HG03442 (cell line): ENCODE data around the gene MCTP1.

ENCODE experiments used
- ATAC-seq: cut with Tn5 transposase; IDR thresholded peaks from one replicate; pipeline ENCODE4 v1.9.1; 2021; ENCODE audit warnings: mild to moderate bottlenecking, moderate library complexity; ENCODE audit not compliant: unreplicated experiment

Gene MCTP1

DNA sequence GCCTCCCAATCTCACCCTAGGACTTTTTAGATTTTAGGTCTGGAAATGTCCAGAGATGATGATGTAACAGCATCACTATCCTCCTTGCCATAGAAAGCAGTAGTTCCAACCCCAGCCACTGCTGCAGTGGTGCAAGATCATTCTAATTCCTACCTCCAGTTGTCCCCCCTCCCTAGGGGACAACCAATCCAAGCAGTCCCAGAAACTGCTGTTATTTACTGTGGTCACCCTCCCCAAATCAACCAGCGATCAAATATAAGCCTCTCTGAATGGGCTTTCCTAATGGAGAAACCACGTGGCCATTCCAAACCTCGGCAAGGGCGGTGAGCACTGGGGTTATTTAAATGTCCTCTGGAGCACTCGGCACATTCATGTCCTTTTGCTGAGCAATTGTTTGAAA lies 506.6 kb downstream of the MCTP1 start:
- no peak for ATAC-seq

DNA sequence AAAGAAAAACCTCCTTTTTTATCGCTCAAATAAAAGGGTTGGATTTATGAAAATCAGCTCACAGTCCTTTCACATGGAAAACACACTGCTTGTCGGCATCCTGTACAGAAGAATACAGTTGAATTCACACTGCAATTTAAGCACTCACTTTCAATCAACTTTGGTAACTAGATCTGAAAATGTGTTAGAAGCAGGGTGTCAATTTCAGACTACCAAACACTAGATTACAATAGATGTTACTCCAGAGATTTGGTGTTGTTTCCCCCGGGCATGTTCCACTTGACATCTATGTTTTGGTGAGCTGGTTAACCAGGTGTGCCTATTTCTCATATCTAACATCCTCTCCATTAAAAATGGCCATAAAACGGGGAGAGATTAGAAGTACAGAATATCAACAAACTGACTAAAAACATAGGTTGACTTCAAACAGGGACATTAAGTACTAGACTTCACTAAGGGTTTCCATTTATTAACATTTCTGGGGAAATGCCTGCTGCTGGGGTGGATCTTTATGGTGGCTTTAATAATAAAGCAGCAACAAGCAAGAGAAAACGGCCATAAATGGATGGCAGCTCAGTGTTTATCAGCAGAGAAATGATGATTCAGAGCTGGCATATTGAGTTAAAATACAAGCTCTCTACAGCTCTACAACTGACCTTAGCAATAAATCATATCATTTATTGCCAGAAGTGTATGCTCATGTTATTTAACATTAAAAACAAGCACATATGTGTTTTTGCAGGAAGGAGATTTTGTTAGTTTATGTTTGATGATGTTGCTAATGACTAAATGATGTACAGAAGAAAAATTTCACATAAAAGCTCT lies 507.6 kb downstream of the MCTP1 start:
- no peak for ATAC-seq

DNA sequence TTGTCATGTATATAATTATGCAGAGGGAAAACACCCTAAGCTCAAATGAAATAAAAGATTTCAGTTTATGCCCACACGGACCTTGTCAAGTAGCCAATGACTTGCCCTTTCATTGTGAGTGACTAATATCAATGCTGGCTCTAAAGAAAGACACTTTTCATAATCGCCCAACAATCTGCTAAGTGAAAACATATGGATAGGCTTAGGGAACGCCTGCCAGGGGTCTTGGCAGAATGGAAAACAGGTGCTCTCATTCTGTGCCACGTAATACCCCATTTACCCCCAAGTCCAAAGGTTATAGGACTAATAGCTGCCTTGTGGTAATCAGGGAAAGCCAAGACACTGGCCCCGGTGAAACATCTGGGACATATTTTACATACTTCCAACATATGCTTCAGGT lies 508.7 kb downstream of the MCTP1 start:
- no peak for ATAC-seq

- no peak for ATAC-seq
These were observed 509.8 kb downstream of the MCTP1 start for GRCh38 chr5:94775088-94775487.

GRCh38 chr5:94771742-94772141 lies 513.2 kb downstream of the MCTP1 start:
- ATAC-seq: no peak

- no peak for ATAC-seq
These were observed 514.9 kb downstream of the MCTP1 start for GRCh38 chr5:94769996-94770395.

DNA sequence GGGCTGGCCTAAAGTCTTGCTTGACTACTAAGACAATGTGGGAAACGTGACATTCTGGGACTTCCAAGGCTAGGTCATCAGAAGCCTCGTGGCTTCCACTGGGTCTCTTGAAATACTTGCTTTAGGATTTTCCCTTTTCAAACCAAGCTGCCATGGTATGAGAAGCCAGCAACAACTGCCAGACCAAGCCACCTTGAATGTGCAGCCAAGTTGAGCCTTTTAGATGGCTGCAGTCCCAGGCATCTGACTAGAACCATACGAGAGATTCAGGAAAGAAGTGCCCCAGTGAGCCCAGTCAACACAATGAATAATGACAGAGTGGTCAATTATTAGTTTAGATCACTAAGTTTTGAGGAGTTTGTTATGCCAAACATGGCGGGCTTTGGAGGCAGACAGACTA lies 523.1 kb downstream of the MCTP1 start:
- ATAC-seq: no peak

DNA sequence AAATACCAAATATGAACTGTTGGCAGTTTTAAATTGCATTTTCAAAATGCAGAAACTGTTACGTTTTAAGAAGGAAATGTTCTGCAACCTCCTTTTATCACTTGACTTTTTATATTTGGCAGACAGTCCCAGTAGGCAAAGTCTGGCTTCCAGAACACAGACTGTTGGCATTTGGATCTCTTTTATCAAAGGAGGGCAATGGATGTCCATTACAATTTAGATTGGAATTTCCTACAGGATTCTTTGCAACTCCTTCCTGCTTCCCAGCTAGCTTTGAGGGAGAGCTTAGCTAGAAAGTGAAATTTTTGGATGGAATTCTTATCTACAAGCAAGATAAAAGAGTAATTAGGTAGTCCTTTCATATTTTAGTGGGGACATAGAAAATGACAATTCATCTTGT lies 523.8 kb downstream of the MCTP1 start:
- ATAC-seq: no peak

DNA sequence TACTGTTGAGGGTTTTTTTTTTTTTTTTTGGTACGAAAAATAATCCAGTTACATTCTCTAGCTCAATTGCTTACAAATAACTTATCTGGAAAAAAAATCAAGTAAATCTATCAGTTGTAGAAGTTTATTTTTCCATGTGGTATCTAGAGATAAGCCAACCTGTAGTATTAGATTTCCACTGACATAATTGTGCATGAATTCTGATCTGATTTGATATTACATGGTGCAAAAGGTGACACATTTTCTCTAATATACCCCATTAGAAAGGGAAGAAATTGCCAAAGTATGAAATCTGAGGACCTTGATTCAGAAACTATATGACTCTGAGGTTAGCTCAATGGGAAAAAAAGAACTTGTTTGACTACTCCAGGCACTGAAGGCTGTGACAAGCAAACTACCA lies 524.9 kb downstream of the MCTP1 start:
- no peak for ATAC-seq

GRCh38 chr5:94759022-94759421 lies 525.9 kb downstream of the MCTP1 start:
- no peak for ATAC-seq

DNA sequence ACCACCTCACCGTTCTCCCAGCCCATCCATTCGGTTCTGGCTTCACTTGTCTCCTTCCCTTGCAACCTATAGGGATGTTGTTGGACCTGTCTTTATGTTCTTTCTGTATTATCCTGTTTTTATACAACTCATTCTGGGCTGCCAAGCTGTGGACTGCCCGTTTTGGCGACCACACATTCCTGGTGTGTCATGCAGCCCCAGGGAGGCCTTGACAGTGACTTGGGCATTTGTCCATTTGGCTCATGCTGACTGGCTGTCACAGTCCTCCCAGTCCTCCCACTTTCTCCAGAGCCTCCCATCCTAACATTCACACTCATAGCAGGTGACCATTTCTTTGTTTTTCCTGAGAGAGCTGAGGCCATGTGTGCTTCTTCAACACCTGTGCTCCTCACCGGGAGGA lies 530.1 kb downstream of the MCTP1 start:
- ATAC-seq: no peak

- ATAC-seq: no peak
These were observed 533.4 kb downstream of the MCTP1 start for GRCh38 chr5:94751460-94751859.

DNA sequence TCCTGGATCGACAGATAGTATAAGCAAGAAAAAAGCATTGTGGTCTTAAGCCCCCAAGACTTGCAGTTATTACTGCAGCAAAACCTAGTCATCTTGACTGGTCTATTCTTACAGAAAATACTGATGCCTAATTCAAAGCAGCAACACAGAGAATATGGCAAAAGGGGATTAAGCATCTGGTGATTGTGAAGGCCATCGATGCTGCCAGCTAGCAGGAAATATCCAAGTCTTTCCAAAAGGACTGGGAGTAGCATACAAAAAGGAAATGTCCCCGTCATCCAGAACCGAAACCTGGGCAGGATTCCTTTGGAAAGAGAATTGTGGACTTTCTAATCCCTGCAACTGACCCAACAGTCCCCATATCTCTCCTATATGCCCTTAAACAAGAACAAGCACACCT lies 534.2 kb downstream of the MCTP1 start:
- no peak for ATAC-seq

DNA sequence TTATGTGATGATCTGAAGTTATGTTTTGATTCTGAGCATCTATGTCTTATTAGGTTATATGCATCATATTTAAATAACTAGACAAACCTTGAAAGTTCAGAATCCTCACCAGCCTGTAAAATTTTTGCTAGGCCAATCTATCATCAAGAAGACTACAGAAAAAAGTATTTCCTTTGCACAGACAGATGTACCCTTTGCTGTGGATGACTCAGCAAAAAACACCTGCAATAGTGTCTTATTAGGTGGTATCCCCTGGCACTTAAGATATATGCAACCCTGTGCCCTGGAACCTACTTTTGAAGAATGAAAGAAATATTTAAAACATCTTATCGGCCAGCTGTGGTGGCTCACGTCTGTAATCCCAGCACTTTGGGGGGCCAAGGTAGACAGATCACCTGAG lies 535.9 kb downstream of the MCTP1 start:
- no peak for ATAC-seq

DNA sequence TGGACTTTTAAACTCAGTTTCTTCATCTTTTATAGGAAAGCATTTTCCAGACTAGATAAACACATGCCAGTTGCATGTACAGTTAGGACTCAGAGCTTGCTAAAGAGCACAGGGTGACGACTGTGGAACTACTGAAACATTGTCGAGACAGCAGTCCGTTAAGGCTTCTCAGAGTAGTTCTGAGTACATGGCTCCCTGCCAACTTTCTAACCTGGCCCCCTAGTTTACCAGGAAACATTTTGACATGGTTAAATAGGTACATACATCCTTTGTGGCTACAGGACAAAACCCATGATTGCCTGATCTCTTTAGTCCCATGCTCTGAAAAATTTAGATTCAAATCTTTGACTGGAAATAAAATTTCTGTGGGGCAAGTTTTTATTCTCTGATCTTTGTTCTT lies 536.7 kb downstream of the MCTP1 start:
- ATAC-seq: no peak

- no peak for ATAC-seq
These were observed 537.5 kb downstream of the MCTP1 start for GRCh38 chr5:94747371-94747770.

DNA sequence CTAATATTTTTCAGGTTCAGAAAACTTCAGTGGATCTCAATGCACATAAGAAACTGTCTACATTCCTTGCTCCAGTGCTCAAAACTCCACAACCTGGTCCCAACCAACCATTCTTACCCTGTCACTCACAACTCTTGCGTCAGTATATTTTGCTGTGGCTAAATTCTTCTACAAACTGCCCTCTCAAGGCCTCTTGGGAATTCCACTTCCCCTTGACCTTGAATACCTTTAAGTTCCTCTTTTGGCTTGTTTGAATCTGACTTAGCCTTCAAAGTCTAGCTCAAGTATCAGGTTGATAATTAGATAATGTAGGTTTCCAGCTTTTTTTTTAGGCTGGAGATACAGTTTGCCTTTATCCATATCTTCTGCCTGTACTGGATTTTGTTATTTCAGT lies 538.2 kb downstream of the MCTP1 start:
- ATAC-seq: peak; percentile 45

DNA sequence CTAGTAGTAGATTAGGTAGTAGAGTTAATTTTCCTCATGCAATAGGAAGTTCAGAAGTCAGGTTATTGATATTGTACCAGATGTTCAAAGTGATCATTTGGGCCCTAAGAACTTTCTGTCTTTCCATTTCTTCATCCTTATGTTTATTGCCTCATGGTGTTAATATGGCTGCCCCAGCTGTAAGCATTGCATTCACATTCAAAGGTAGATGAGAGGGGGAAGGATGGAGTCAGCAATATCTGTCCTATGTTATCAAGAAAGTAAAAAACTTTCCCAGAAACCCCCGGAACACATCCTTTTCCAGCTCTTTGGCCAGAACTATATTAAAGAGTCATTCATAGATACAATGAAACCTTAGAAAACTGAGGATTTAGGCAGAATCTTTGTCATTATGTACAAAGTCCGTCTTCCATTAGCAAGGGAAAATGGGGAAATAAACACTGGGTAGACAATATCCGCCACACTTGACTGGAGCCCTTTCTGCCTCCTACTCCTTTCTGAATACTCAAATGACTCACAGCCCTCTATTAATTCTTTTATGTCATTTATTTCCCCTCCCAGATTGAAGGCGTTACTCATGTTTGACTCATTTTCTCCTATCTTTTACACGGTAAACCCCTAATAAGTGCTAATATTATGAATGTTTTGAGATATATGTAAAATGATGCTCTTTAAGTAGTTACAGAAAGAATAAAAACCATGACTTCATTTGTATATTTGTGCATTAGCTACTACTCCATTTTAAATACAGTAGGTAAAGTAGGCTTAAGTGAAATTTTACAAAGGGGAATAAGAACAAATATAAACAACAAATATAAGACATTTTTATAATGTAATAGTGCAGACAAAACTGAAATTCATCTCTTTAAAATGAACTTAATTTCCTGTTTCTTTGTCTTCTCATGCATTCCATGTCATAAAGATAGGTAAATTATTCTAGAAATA lies 538.8 kb downstream of the MCTP1 start:
- peak; percentile 86 for ATAC-seq

- peak; percentile 23 for ATAC-seq
These were observed 540.0 kb downstream of the MCTP1 start for GRCh38 chr5:94744906-94745305.

GRCh38 chr5:94742852-94743251 lies 542.0 kb downstream of the MCTP1 start:
- ATAC-seq: no peak

DNA sequence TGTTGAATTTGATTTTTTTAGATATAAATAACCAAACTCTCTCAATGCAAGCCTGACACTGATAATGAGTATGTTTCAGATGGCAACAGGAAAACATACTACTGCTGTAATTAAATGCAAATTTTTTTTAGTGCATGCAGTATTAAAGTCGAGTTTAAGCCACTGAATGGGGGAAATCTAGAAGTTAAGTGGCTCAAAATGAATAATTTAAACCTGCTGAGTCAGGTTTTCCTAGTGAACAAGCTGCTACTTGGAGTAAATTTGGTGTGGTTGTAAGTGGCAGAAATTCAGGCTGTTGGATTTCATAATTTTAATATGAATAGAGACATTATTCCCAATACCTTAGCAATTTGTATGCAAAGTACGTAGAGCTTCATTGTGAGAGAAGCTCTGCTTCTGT lies 544.6 kb downstream of the MCTP1 start:
- ATAC-seq: no peak

- no peak for ATAC-seq
These were observed 548.4 kb downstream of the MCTP1 start for GRCh38 chr5:94736498-94736897.
